BJ (cell line): Measurements from ENCODE around the gene SLC25A14. TPM values are rescaled to one million over a fixed set of nuclear protein-coding genes. Genes with fewer than 3 reads are reported as not detected.
"Not testable (repeated sequence)": the region's sequence is repeated elsewhere in the genome, so short reads cannot be mapped to it uniquely, and the experiment has no call there.

ENCODE experiments used
- CTCF ChIA-PET: fragments of 350-600 bp; formaldehyde crosslinking; extraction: SDS; loops from one replicate; lab custom pipeline; 2021; ENCODE audit warnings: antibody characterized with exemption, inconsistent platforms; lab: Yijun Ruan, JAX
- POLR2A ChIA-PET: fragments of 300-600 bp; sonication (Branson Sonifier 250); formaldehyde crosslinking; extraction: SDS; loops from one replicate; lab custom pipeline; 2021; ENCODE audit warnings: antibody characterized with exemption; lab: Charles Lee
- DNase-seq: peaks from one replicate; pipeline ENCODE4 v3.0.0-alpha.2; 2011; ENCODE audit warnings: low read depth
- H3K27me3 ChIP-seq: 2 replicates; pipeline ENCODE4 v1.6.0; 2011; ENCODE audit warnings: low read length; ENCODE audit not compliant: control insufficient read depth, insufficient read depth
- H3K36me3 ChIP-seq: 2 replicates; pipeline ENCODE4 v1.5.1; 2011; ENCODE audit warnings: low read length; ENCODE audit not compliant: control insufficient read depth, insufficient read depth
- H3K4me3 ChIP-seq: 2 replicates; pipeline ENCODE4 v1.5.1; 2011; ENCODE audit warnings: low read depth, mild to moderate bottlenecking, control low read depth, low read length
- polyA plus RNA-seq: library from polyadenylated mRNA; depleted of rRNA; stranded (reverse); fragments of >200 nt; gene quantifications from 2 replicates; pipeline ENCODE4 v1.2.3, GENCODE V29; 2011
- TF ChIP-seq, protein P1 (sequence below): IDR thresholded peaks from 2 replicates; pipeline ENCODE4 v1.5.1; 2011; ENCODE audit warnings: low read depth, mild to moderate bottlenecking, control low read depth, inconsistent platforms, low read length, moderate library complexity; ENCODE audit not compliant: insufficient read depth

SLC25A14 gene
- polyA plus RNA-seq, 1 experiment: 11.0 TPM

DNA sequence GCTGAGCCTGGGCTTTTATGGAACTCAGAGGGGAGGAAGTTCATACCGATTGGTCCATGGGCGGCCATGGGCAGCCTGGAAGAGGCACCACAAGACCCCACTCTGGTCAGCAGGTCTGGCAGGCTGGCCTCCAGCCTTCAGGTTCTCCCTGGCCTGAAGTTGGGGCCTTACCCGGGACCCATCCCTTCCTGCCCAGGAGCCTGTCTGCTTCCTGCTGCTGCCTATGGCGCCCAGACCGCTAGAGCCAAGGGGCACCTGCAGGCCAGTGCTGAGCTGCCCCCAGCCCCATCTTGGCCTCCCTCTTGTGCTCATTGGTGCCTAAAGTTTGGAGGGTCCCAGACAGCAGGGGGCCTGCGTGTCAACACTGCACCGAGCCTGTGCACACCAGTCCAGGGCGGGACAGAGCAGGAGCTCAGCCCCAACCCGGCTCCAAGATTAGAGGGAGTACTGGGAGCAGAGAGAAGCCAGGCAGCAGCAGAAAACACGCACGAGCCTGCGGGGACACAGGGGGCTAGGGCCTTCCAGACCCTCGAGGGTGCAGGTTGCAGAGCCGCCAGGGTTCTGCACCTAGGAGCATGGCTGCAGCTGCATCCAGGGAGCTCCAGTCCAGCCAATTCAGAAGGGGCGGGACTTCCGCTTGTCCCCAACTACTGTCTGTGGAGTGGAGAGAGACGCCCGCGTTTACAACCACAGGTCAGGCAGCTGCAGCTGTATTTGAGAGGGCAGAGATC is 40.3 kb upstream of the SLC25A14 start:
- no peak for DNase-seq
- POLR2A ChIA-PET: no interaction called here
- TF ChIP-seq, protein P1, sequence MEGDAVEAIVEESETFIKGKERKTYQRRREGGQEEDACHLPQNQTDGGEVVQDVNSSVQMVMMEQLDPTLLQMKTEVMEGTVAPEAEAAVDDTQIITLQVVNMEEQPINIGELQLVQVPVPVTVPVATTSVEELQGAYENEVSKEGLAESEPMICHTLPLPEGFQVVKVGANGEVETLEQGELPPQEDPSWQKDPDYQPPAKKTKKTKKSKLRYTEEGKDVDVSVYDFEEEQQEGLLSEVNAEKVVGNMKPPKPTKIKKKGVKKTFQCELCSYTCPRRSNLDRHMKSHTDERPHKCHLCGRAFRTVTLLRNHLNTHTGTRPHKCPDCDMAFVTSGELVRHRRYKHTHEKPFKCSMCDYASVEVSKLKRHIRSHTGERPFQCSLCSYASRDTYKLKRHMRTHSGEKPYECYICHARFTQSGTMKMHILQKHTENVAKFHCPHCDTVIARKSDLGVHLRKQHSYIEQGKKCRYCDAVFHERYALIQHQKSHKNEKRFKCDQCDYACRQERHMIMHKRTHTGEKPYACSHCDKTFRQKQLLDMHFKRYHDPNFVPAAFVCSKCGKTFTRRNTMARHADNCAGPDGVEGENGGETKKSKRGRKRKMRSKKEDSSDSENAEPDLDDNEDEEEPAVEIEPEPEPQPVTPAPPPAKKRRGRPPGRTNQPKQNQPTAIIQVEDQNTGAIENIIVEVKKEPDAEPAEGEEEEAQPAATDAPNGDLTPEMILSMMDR: no peak
- Histone ChIP-seq H3K4me3 (no peak overlapping the region), H3K36me3 (no peaks in the 10 kb centered on the region), H3K27me3 (no peaks in the 10 kb centered on the region)
- CTCF ChIA-PET: no interaction called here

DNA sequence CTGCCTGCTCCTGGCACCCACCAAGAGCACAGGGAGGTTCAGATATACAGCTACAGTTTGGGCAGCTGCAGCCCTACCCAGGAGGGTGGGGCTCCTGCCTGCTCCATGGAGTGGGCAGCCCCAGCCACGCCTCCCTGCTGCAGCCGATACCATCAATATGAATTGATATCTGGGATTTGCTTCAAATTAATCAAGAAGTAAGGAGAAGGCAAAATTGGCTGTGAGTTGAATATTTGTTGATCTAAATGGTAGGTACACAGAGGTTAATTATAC is 39.8 kb upstream of the SLC25A14 start:
- Histone ChIP-seq H3K4me3 (no peak overlapping the region), H3K27me3 (no peaks in the 10 kb centered on the region), H3K36me3 (no peaks in the 10 kb centered on the region)
- CTCF ChIA-PET: no interaction called here
- TF ChIP-seq, protein P1: no peak
- no peak for DNase-seq
- POLR2A ChIA-PET: no interaction called here

DNA sequence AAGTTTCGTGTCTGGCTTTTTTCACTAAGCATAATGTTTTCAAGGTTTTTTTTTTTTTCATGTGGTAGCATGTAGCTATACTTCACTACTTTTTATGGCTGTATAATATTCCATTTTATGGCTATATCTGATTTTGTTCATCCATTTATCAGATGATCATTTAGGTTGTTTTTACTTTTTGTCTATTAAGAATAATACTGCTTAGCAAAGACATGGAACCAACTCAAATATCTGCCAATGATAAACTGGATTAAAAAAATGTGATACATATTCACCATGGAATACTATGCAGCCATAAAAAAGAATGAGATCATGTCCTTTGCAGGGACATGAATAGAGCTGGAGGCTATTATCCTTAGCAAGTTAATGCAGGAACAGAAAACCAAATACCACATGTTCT is 38.3 kb upstream of the SLC25A14 start:
- ChIA-PET POLR2A (no interaction called here), CTCF (no interaction called here)
- TF ChIP-seq, protein P1: no peak

DNA sequence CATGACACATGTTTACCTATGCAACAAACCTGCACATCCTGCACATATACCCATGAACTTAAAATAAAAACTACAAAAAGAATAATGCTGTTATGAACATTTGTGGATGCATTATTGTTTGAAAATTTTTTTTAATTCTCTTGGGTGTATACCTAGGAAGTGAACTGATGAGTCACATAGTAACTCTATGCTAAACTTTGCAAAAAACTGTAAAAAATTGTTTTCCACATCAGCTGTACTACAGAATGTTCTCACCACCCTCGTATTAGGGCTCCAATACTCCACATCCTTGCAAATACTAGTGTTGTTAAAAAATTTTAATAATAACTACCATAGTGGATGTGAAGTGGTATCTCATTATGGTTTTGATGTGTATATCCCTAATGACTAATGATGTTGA is 37.7 kb upstream of the SLC25A14 start:
- Histone ChIP-seq H3K4me3 (no peak overlapping the region), H3K27me3 (no peaks in the 10 kb centered on the region), H3K36me3 (no peaks in the 10 kb centered on the region)
- ChIA-PET POLR2A (no interaction called here), CTCF (no interaction called here)
- TF ChIP-seq, protein P1: no peak
- DNase-seq: no peak

More for the DNA sequence above, 38.3 kb upstream of the SLC25A14 start:
- H3K36me3 ChIP-seq: no peaks in the 10 kb centered on the region
- DNase-seq: no peak
- H3K4me3 ChIP-seq: no peak overlapping the region
- no peaks in the 10 kb centered on the region for H3K27me3 ChIP-seq

DNA sequence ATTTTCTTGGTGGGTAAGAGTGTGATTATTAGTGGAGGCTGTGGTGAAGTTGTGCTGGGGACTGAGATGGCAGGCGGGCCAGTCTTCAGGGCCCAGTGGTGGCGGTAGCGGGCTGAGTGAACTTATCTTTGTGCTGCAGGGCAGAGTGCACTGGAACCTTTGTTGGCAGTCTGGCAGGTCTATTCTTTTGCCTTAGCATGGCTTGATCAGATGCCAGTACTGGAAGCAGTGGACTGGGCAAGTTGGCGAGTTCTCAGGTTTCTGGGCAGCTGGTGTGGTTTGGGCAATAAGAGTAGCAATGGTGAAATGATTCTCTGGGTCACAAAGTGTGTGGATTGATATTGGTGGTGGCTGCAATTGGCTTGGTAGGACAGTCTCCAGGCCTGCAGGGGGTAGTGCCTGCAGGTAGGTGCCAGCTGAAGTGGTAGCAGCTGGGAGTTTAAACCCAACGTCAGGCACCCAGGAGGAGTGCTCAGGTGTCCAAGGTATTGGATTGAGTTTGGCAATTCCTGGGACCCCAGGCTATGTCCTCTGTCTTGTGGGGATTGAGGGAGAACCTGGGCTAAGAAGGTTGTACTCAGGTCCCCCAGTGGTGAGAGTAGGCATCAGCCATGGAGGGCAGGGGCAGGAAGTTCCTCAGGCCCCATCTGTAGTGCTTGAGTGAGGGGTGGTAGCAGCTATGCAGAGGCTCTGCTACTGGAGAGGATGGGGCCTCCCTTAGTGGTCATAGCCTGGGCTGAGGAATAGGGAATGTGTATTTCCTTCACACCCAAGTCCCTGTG is 34.9 kb upstream of the SLC25A14 start:
- H3K4me3 ChIP-seq: no peak overlapping the region
- no peaks in the 10 kb centered on the region for H3K27me3 ChIP-seq
- POLR2A ChIA-PET: no interaction called here
- CTCF ChIA-PET: no interaction called here
- DNase-seq: no peak
- TF ChIP-seq, protein P1: no peak
- no peaks in the 10 kb centered on the region for H3K36me3 ChIP-seq

DNA sequence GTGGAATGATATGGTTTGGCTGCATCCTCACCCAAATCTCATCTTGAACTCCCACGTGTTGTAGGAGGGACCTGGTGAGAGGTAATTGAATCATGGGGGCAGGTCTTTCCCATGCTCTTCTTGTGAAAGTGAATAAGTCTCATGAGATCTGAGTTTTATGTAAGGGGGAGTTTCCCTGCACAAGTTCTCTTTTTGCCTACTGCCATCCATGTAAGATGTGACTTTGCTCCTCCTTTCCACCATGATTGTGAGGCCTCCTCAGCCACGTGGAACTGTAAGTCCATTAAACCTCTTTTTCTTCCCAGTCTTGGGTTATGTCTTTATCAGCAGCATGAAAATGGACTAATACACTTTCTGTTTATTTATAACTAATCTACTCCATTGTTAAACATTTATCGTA is 19.8 kb upstream of the SLC25A14 start:
- H3K27me3 ChIP-seq, POLR2A ChIA-PET, CTCF ChIA-PET, H3K36me3 ChIP-seq, H3K4me3 ChIP-seq, DNase-seq: not testable (repeated sequence)
